Activated CD4-positive, CD25-positive, alpha-beta regulatory T cell treated with anti-CD3 and anti-CD28 coated beads, Interleukin-2, amount 50 U/mL, for 24 hours (primary cell): ENCODE measurements around the gene PCSK9.

Source experiments
- ATAC-seq, 2 donors: fragments of 150-1000 bp; cut with Tn5 transposase; one replicate each; pipeline ENCODE4 v1.10.0; 2021; ENCODE audit warnings: mild to moderate bottlenecking in 1 of 2, moderate library complexity in 1 of 2

The PCSK9 gene

GRCh38 chr1:55060133-55060999, 21.0 kb downstream of the PCSK9 start:
- peak; percentile 59 to 66 for ATAC-seq

GRCh38 chr1:55061000-55061705, 21.8 kb downstream of the PCSK9 start:
- ATAC-seq, result no peak

- no peak for ATAC-seq
Observed at GRCh38 chr1:55061706-55062321, 22.5 kb downstream of the PCSK9 start.

- no peak for ATAC-seq
Observed at GRCh38 chr1:55062801-55063576, 23.6 kb downstream of the PCSK9 start.

GRCh38 chr1:55063577-55063942, 24.2 kb downstream of the PCSK9 start:
- ATAC-seq, result no peak

GRCh38 chr1:55064071-55064581, 24.8 kb downstream of the PCSK9 start:
- no peak for ATAC-seq

GRCh38 chr1:55064861-55065263, 25.5 kb downstream of the PCSK9 start:
- no peak for ATAC-seq

GRCh38 chr1:55065648-55066047, 26.3 kb downstream of the PCSK9 start:
- ATAC-seq, result no peak

- no peak for ATAC-seq
Observed at GRCh38 chr1:55067022-55067778, 27.9 kb downstream of the PCSK9 start.

GRCh38 chr1:55067914-55068313, 28.6 kb downstream of the PCSK9 start:
- ATAC-seq, result no peak

- ATAC-seq, result no peak
Observed at GRCh38 chr1:55068638-55069037, 29.3 kb downstream of the PCSK9 start.

- no peak for ATAC-seq
Observed at GRCh38 chr1:55069280-55069679, 29.9 kb downstream of the PCSK9 start.

- no peak for ATAC-seq
Observed at GRCh38 chr1:55070293-55071164, 31.2 kb downstream of the PCSK9 start.

- no peak for ATAC-seq
Observed at GRCh38 chr1:55071477-55071876, 32.1 kb downstream of the PCSK9 start.

- ATAC-seq, result peak; percentile 95 to 96
Observed at GRCh38 chr1:55073187-55073916, 34.0 kb downstream of the PCSK9 start.

- no peak for ATAC-seq
Observed at GRCh38 chr1:55074455-55074854, 35.1 kb downstream of the PCSK9 start.

- ATAC-seq, result no peak
Observed at GRCh38 chr1:55076356-55076755, 37.0 kb downstream of the PCSK9 start.

- ATAC-seq, result no peak
Observed at GRCh38 chr1:55078470-55078869, 39.1 kb downstream of the PCSK9 start.

GRCh38 chr1:55079651-55080050, 40.3 kb downstream of the PCSK9 start:
- no peak for ATAC-seq
